PC-3 (cell line): ENCODE measurements around the gene RAB3C.

Experiments
- EZH2 ChIP-seq: fragments of 300-600 bp; sonication (generic); IDR thresholded peaks from one replicate; pipeline ENCODE4 v1.6.1; 2017; ENCODE audit warnings: antibody characterized with exemption, mild to moderate bottlenecking, low read length; ENCODE audit not compliant: unreplicated experiment
- EZH2phosphoT487 ChIP-seq: fragments of 300-600 bp; sonication (generic); IDR thresholded peaks from 2 replicates; pipeline ENCODE4 v1.6.1; 2018; ENCODE audit warnings: mild to moderate bottlenecking, antibody characterized with exemption, low read length, borderline replicate concordance
- TF ChIP-seq, protein P1 (sequence below): fragments of 300-600 bp; sonication (generic); conservative IDR thresholded peaks from 2 replicates; pipeline ENCODE4 v1.5.1; 2017; ENCODE audit warnings: antibody characterized with exemption, low read depth, mild to moderate bottlenecking, low read length

DNA sequence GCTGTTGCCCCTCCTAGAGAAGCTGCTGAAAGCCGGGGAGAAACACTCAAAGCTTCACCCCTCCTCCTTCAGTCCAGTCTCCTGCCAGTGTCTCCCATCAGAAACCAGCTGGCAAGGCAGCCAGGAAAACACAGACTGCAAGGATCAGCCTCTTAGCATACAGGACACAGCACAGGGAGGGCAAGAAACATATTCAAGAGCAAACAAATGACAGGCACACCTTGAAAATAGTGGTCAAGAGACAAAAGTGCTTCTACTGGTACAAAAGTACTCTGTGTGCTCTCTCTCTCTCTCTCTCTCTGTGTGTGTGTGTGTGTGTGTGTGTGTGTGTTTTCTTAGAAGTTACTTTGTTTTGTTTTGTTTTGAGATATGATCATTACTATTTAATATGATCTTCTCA, 227.2 kb downstream of the RAB3C start:
- TF ChIP-seq, protein P1, sequence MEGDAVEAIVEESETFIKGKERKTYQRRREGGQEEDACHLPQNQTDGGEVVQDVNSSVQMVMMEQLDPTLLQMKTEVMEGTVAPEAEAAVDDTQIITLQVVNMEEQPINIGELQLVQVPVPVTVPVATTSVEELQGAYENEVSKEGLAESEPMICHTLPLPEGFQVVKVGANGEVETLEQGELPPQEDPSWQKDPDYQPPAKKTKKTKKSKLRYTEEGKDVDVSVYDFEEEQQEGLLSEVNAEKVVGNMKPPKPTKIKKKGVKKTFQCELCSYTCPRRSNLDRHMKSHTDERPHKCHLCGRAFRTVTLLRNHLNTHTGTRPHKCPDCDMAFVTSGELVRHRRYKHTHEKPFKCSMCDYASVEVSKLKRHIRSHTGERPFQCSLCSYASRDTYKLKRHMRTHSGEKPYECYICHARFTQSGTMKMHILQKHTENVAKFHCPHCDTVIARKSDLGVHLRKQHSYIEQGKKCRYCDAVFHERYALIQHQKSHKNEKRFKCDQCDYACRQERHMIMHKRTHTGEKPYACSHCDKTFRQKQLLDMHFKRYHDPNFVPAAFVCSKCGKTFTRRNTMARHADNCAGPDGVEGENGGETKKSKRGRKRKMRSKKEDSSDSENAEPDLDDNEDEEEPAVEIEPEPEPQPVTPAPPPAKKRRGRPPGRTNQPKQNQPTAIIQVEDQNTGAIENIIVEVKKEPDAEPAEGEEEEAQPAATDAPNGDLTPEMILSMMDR, result no peak
- no peak for TF ChIP-seq EZH2
- TF ChIP-seq EZH2phosphoT487, result no peak
